CD4-positive, alpha-beta T cell treated with Interleukin-12 subunit alpha and Interleukin-12 subunit beta, for 1 hour (primary cell): Measurements from ENCODE around the gene HK1.

Experiments used
- DNase-seq: peaks from one replicate; pipeline ENCODE4 v3.0.0-alpha.2; 2020

Gene HK1

DNA sequence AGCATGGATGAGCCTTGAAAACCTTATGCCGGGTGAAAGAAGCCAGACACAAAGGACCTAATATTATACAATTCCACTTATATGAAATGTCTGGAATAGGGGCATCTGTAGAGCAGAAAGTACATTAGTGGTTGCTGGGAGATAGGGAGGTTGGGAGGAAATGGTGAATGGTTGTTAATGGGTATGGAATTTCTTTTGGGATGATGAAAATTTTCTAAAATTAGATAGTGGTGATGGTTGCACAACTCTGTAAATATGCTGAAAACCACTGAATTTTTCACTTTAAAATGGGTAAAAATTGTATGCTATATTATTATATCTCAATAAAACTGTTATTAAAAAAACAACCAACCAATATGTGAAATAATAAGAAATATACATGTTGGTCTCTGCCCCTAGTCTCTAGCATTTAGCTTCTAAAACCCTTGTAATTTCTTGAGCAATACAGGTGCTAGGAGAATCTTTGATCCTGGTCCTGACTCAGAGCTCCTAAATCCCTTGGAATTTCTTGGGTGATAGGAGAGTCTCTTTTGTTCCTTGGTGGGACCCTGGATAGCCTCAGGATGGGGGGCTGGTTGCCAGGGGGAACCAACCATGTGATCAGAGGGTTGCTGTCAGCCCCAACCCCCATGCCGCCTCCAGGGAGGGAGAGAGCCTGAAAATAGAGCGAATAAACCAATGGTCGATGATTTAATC lies 74.4 kb downstream of the HK1 start:
- no peak for DNase-seq

- no peak for DNase-seq
Observed at GRCh38 chr10:69353977-69354635, 75.8 kb downstream of the HK1 start.

DNA sequence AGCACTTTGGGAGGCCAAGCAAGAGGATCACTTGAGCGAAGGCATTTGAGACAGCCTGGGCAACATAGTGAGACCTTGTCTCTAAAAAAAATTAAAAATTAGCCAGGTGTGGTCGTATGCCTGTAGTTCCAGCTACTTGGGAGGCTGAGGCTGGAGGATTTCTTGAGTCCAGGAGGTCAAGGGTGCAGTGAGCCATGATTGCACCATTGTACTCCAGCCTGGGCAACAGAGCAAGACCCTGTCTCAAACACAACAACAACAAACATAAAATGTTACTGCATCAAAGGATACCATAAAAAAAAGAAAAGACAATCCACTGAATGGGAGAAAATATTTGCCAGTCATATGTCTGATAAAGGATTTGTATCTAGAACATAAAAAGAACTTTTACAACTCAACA lies 77.9 kb downstream of the HK1 start:
- no peak for DNase-seq

- DNase-seq = no peak
Observed at GRCh38 chr10:69358148-69358795, 80.0 kb downstream of the HK1 start.

DNA sequence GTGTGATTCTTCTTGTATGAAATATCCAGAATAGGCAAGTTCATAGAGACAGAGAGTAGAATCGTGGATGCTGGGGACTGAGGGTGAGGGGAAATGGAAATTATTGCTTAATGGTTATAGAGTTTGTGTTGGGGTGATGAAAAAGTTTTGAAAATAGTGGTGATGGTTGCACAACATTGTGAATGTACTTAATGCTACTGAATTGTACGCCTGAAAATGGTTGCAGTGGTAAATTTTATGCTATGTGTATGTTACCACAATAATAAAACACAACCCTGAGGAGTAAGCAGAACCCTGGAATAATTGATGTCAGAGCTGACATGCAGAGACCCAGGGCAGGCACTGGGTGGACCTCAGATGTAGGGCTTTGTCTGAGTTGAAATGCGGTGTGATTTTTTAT lies 80.9 kb downstream of the HK1 start:
- no peak for DNase-seq

GRCh38 chr10:69359594-69359993 lies 81.3 kb downstream of the HK1 start:
- peak; percentile 45 for DNase-seq

DNA sequence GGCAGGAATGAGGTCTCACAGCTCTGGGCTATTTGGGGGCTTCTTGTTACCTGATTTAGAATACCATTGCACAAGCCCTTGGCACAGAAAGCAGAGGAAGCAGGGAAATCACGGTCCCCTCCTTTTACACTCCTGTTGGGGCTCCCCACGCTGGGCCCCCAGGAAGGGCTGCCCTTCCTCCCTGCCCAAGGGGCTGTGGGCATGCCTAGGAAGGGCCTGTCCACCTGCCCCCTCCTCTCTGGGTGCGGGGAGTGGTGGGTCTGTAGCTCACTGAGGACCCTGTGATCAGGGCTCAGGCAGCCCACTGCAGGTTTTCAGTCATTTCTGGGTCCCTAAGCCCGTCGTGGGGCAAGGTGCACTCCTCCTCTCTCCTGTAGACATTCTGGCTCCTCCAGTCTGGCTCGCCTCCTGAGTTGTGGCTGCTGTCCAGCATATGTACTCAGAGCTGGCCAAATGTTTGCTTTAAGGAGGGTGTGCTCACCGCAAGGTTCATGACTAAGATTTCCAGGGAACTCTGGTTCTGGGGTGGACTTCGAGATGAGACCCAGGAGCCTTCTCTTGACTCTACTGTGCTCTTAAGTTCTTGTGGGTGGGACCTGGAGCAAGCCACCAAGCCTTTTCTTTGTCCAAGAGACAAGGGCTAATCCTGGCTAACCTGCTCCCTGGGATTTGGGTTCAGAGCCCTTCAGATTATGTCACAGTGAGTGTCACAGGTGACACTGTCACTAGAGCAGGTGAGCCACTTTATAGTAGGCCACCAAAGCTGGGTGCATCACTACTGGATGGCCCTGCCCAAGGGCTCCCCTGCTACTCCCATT lies 82.4 kb downstream of the HK1 start:
- no peak for DNase-seq

DNA sequence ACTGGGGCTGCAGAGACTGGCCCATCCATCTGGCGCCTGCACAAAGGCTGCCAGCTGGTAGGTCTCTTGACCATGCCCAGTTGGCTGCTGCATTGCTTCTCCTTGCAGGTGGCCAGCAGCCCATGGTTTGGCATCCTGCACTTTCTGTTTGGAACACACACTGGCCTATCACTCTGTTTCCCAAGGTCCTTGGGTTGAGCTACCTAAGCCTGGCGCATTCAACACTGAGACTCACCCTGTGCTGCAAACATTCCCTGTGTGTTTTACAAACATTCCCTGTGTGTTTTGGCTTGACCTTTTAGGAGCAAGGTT lies 83.0 kb downstream of the HK1 start:
- DNase-seq = no peak

- DNase-seq = no peak
Observed at GRCh38 chr10:69362471-69362954, 84.2 kb downstream of the HK1 start.

- no peak for DNase-seq
Observed at GRCh38 chr10:69363666-69364065, 85.4 kb downstream of the HK1 start.

DNA sequence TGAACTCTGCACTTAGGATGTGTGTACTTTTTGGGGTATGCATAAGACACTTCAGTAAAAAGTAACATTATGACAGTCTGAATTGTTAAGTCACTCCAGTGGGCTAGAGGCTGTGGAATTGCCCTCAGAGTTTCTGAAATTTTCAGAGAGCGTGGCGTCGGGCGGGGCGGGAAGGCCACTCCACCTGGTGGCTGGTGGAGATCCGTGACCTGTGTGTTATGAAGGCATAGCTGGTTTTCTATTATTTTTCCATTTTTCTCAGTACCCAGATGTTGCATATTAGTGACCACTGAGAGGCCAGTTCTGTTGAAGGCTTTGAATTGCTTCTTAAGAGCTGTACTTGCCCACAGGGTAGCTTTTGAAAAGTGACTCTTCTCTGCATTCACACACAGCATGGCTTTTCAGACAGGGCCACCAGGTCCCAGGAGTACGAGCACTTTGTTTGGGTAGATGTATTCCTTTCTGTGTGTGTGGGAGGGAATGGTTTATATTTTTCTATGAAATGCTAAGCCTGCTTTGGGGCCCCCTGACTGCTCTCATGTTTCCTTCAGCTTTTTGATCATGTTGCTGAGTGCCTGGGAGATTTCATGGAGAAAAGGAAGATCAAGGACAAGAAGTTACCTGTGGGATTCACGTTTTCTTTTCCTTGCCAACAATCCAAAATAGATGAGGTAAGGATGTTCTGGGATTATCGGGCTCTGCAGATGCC lies 86.1 kb downstream of the HK1 start:
- DNase-seq = no peak

GRCh38 chr10:69366738-69367137 lies 88.4 kb downstream of the HK1 start:
- DNase-seq = no peak

DNA sequence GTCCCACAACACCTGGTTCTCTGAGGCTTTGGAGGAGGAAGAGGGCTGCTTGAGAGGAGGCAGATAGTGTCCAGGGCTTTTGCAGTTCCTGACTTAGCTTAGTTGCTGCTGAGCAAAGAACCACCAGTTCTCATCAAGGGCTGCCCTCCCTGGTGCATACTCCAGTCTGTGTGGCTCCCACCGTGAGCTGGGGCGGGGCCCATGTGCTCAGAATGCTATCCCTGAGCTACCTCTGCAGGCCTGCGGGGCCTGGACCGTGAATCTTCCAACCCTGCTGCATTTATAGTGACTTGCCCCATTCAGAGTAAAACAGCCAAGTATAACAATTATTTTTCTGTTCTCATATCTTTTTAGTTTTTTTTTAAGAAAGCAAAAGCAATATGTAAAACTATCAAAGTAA lies 89.2 kb downstream of the HK1 start:
- DNase-seq = no peak

- no peak for DNase-seq
Observed at GRCh38 chr10:69372126-69372980, 94.1 kb downstream of the HK1 start.

GRCh38 chr10:69374242-69374641 lies 95.9 kb downstream of the HK1 start:
- DNase-seq = no peak

DNA sequence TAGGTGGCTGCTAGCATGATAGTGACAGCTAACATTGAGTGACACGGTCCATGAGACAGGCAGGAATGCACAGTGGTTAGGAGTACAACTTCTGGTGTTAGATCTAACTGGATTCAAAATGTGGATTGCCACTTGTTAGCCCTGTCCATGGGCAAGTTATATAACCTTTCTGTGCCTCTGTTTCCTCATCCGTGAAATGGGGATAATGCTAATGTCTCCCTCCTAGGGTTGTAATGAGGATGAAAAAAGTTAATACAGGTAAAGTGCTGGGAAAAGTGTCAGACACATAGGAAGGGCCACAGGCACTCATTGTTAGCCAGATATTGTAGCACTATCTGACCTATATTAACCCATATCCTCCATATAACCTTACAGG lies 96.6 kb downstream of the HK1 start:
- no peak for DNase-seq

- DNase-seq = no peak
Observed at GRCh38 chr10:69375307-69376151, 97.2 kb downstream of the HK1 start.

DNA sequence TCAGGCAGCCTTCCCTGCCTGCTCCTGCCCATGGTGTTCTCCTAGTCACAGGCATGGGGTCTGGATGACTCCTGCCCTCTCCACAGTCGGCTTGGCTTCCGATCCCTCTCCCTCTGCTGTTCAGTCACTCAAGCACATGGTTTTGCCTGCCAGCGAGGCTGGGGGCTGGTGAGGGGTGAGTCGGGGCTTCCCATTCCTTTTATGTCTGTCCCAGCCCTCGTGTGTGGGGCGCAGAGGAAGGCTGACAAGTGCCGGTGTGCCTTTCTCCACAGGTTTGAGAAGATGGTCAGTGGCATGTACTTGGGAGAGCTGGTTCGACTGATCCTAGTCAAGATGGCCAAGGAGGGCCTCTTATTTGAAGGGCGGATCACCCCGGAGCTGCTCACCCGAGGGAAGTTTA lies 98.4 kb downstream of the HK1 start:
- no peak for DNase-seq

DNA sequence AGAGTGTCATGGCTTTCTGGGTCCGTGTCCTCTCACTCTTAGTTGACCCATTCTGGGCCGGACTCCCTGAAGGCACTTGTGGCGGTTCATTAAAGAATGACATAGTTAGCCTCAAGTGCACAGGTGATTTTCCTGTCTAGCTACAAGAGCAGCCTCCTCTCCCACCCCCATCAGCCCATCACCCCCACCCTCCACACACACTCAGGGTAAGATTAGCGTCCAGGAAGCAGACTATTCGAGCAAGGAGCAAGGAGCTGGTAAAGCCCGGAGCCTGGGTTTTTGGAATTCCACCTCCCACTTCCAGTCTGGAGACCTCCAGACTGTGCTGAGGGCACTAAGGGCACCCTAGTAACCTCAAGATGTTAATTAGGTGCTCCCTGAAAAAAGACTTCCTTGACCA lies 98.9 kb downstream of the HK1 start:
- DNase-seq = no peak

GRCh38 chr10:69377933-69378332 lies 99.6 kb downstream of the HK1 start:
- no peak for DNase-seq

DNA sequence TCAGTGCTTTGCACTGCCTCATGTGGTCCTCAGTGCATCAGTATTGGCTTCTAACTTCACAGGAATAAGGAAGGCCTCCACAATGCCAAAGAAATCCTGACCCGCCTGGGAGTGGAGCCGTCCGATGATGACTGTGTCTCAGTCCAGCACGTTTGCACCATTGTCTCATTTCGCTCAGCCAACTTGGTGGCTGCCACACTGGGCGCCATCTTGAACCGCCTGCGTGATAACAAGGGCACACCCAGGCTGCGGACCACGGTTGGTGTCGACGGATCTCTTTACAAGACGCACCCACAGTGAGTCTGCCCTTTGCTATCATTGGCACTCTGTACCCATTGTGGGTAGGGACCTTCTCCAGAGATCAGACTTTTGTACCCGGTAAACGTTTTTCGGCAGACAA lies 101.5 kb downstream of the HK1 start:
- no peak for DNase-seq
